ENCODE results near the gene ZNF695.
"Not testable (repeated sequence)": the region's sequence is repeated elsewhere in the genome, so short reads cannot be mapped to it uniquely, and the experiment has no call there.

The ZNF695 gene

DNA sequence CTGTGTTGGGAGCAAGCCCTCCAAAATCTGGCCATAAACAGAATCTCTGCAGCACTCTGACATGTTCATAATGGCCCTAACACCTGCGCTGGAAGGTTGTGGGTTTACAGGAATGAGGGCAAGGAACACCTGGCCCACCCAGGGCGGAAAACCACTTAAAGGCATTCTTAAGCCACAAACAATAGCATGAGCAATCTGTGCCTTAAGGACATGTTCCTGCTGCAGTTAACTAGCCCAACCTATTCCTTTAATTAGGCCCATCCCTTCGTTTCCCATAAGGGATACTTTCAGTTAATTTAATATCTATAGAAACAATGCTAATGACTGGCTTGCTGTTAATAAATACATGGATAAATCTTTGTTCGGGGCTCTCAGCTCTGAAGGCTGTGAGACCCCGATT, 16.8 kb upstream of the ZNF695 start:
- not testable (repeated sequence) for H3K9ac ChIP-seq (ENCODE audit: low read depth, low read length, poor library complexity)

DNA sequence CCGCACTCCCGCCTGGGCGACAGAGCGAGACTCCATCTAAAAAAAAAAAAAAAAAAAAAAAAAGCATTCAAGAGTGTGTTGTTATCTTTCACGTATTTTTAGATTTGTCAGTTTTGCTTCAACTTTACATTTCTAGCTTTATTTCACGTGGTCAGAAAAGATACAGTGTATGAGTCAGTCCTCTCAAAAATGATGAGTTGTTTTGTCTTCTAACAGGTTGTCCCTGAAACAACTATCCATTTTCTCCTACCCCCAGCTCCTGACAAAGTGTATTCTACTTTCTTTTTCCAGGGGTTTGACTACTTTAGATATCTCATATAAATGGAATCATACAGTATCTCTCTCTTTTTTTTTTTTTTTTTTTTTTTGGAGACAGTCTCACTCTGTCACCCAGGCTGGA, 5.5 kb upstream of the ZNF695 start:
- Histone ChIP-seq H3K9ac (ENCODE audit: low read depth, low read length, poor library complexity) (no peak overlapping the region), H3K4me3 (ENCODE audit: low read length in 2 of 2) (no peak overlapping the region), H3K18ac (ENCODE audit: low read length) (no peak overlapping the region), H2BK15ac (ENCODE audit: low read length) (no peak overlapping the region), H3K27me3 (ENCODE audit: control insufficient read depth in 3 of 3, insufficient read depth in 3 of 3, low read depth in 1 of 3, low read length in 3 of 3) (no peaks in the 10 kb centered on the region), H2AFZ (ENCODE audit: low read length) (no peak overlapping the region), H3K79me1 (ENCODE audit: low read depth, low read length) (no peaks in the 10 kb centered on the region), H2BK12ac (ENCODE audit: low read length) (no peak overlapping the region), H4K91ac (ENCODE audit: low read depth, low read length, poor library complexity) (no peak overlapping the region), H3K36me3 (replicated peaks in 1 of 2; ENCODE audit: control insufficient read depth in 2 of 2, insufficient read depth in 2 of 2, low read length in 2 of 2) (no peaks in the 10 kb centered on the region), H2AK5ac (ENCODE audit: low read depth, low read length) (no peak overlapping the region), H3K4me1 (ENCODE audit: control insufficient read depth in 2 of 2, insufficient read depth in 1 of 2, low read depth in 1 of 2, low read length in 2 of 2) (no peaks in the 10 kb centered on the region), H2BK120ac (ENCODE audit: low read depth, low read length) (no peak overlapping the region), H3K4me2 (ENCODE audit: insufficient read depth, low read length, poor library complexity, severe bottlenecking) (no peak overlapping the region), H3K23ac (ENCODE audit: low read depth, low read length, poor library complexity) (no peak overlapping the region), H3K9me3 (replicated peaks in 1 of 2; ENCODE audit: control insufficient read depth in 2 of 2, insufficient read depth in 1 of 2, low read depth in 1 of 2, low read length in 2 of 2) (peaks cover 0 to 4% of the 10 kb centered on the region in 2 donors), H3K14ac (ENCODE audit: low read length) (no peak overlapping the region), H3K4ac (ENCODE audit: low read length) (no peak overlapping the region), H2BK5ac (ENCODE audit: low read length) (no peak overlapping the region), H3K27ac (replicated peaks; ENCODE audit: low read length) (no peak overlapping the region), H4K8ac (ENCODE audit: low read depth, low read length) (no peak overlapping the region)
- no CpG with 5 or more reads among the region's 6 CpGs for WGBS, 2 donors (ENCODE audit: extremely low coverage in 2 of 2, insufficient read length in 2 of 2, insufficient replicate concordance in 1 of 2)
- DNase-seq (ENCODE audit: low spot score), result no peak

More for the DNA sequence above, 16.8 kb upstream of the ZNF695 start:
- not testable (repeated sequence) for H4K91ac ChIP-seq (ENCODE audit: low read depth, low read length, poor library complexity); H3K4me1 ChIP-seq (ENCODE audit: control insufficient read depth in 2 of 2, insufficient read depth in 1 of 2, low read depth in 1 of 2, low read length in 2 of 2); H2AK5ac ChIP-seq (ENCODE audit: low read depth, low read length); H3K9me3 ChIP-seq (replicated peaks in 1 of 2; ENCODE audit: control insufficient read depth in 2 of 2, insufficient read depth in 1 of 2, low read depth in 1 of 2, low read length in 2 of 2); H2BK5ac ChIP-seq (ENCODE audit: low read length); H3K4ac ChIP-seq (ENCODE audit: low read length); H3K18ac ChIP-seq (ENCODE audit: low read length); H3K79me1 ChIP-seq (ENCODE audit: low read depth, low read length); H3K27ac ChIP-seq (replicated peaks; ENCODE audit: low read length); H2BK120ac ChIP-seq (ENCODE audit: low read depth, low read length); H4K8ac ChIP-seq (ENCODE audit: low read depth, low read length); H3K4me2 ChIP-seq (ENCODE audit: insufficient read depth, low read length, poor library complexity, severe bottlenecking); H3K27me3 ChIP-seq (ENCODE audit: control insufficient read depth in 3 of 3, insufficient read depth in 3 of 3, low read depth in 1 of 3, low read length in 3 of 3); H3K36me3 ChIP-seq (replicated peaks in 1 of 2; ENCODE audit: control insufficient read depth in 2 of 2, insufficient read depth in 2 of 2, low read length in 2 of 2); H3K4me3 ChIP-seq (ENCODE audit: low read length in 2 of 2); H2AFZ ChIP-seq (ENCODE audit: low read length); H3K23ac ChIP-seq (ENCODE audit: low read depth, low read length, poor library complexity); DNase-seq (ENCODE audit: low spot score); H2BK15ac ChIP-seq (ENCODE audit: low read length); H2BK12ac ChIP-seq (ENCODE audit: low read length); H3K14ac ChIP-seq (ENCODE audit: low read length)
- WGBS, 2 donors (ENCODE audit: extremely low coverage in 2 of 2, insufficient read length in 2 of 2, insufficient replicate concordance in 1 of 2), result no CpG with 5 or more reads among the region's 5 CpGs

DNA sequence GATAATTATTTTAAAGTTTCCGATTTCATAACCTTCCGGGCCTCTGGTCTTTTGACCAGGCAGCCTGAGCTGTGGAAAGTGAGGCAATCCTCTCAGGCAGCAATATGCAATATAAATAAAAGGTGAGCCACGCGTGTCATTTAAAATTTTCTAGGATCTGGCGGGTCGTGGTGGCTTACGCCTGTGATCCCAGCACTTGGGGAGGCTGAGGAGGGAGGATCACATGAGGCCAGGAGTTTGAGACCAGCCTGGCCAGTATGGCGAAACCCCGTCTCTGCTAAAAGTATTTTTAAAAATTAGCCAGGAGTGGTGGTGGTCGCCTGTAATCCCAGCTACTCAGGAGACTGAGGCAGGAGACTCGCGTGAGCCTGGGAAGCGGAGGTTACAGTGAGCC, 546 bp upstream of the ZNF695 start:
- Histone ChIP-seq H4K91ac (ENCODE audit: low read depth, low read length, poor library complexity) (no peak overlapping the region), H3K9me3 (replicated peaks in 1 of 2; ENCODE audit: control insufficient read depth in 2 of 2, insufficient read depth in 1 of 2, low read depth in 1 of 2, low read length in 2 of 2) (peaks cover 4 to 39% of the 10 kb centered on the region in 2 donors), H3K9ac (ENCODE audit: low read depth, low read length, poor library complexity) (no peak overlapping the region), H3K79me1 (ENCODE audit: low read depth, low read length) (no peaks in the 10 kb centered on the region), H2BK12ac (ENCODE audit: low read length) (no peak overlapping the region), H2BK15ac (ENCODE audit: low read length) (no peak overlapping the region), H3K18ac (ENCODE audit: low read length) (no peak overlapping the region), H2AK5ac (ENCODE audit: low read depth, low read length) (no peak overlapping the region), H2BK120ac (ENCODE audit: low read depth, low read length) (no peak overlapping the region), H3K36me3 (replicated peaks in 1 of 2; ENCODE audit: control insufficient read depth in 2 of 2, insufficient read depth in 2 of 2, low read length in 2 of 2) (peaks cover 2 to 22% of the 10 kb centered on the region in 2 donors), H3K14ac (ENCODE audit: low read length) (no peak overlapping the region), H3K27ac (replicated peaks; ENCODE audit: low read length) (no peak overlapping the region), H2BK5ac (ENCODE audit: low read length) (no peak overlapping the region), H3K4me2 (ENCODE audit: insufficient read depth, low read length, poor library complexity, severe bottlenecking) (no peak overlapping the region), H3K27me3 (ENCODE audit: control insufficient read depth in 3 of 3, insufficient read depth in 3 of 3, low read depth in 1 of 3, low read length in 3 of 3) (no peaks in the 10 kb centered on the region), H3K4me3 (ENCODE audit: low read length in 2 of 2) (peak overlapping the region in 1 of 2 donors; percentile 91), H3K23ac (ENCODE audit: low read depth, low read length, poor library complexity) (no peak overlapping the region), H2AFZ (ENCODE audit: low read length) (peak overlapping the region; percentile 97), H4K8ac (ENCODE audit: low read depth, low read length) (no peak overlapping the region), H3K4me1 (ENCODE audit: control insufficient read depth in 2 of 2, insufficient read depth in 1 of 2, low read depth in 1 of 2, low read length in 2 of 2) (no peaks in the 10 kb centered on the region), H3K4ac (ENCODE audit: low read length) (no peak overlapping the region)
- no peak for DNase-seq (ENCODE audit: low spot score)
- WGBS, 2 donors (ENCODE audit: extremely low coverage in 2 of 2, insufficient read length in 2 of 2, insufficient replicate concordance in 1 of 2), result no CpG with 5 or more reads among the region's 13 CpGs

DNA sequence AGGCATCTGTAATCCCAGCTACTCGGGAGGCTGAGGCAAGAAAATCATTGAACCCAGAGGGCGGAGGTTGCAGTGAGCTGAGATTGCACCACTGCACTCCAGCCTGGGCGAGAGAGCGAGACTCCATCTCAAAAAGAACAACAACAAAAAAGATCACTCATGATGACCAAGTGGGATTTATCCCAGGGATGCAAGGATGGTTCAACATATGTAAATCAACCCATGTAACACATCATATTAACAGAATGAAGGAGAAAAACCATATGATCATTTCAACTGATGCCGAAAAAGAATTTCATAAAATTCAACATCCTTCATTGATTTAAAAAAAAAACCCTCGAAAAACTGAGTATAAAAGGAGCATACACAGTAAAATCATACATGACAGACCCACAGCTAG, 3.8 kb downstream of the ZNF695 start:
- H4K8ac ChIP-seq (ENCODE audit: low read depth, low read length); H4K91ac ChIP-seq (ENCODE audit: low read depth, low read length, poor library complexity); H3K4me3 ChIP-seq (ENCODE audit: low read length in 2 of 2); H2BK12ac ChIP-seq (ENCODE audit: low read length); H3K27ac ChIP-seq (replicated peaks; ENCODE audit: low read length); H3K18ac ChIP-seq (ENCODE audit: low read length); H3K4me1 ChIP-seq (ENCODE audit: control insufficient read depth in 2 of 2, insufficient read depth in 1 of 2, low read depth in 1 of 2, low read length in 2 of 2); H2BK15ac ChIP-seq (ENCODE audit: low read length); DNase-seq (ENCODE audit: low spot score); H2AFZ ChIP-seq (ENCODE audit: low read length); H3K27me3 ChIP-seq (ENCODE audit: control insufficient read depth in 3 of 3, insufficient read depth in 3 of 3, low read depth in 1 of 3, low read length in 3 of 3); H3K79me1 ChIP-seq (ENCODE audit: low read depth, low read length); H3K4ac ChIP-seq (ENCODE audit: low read length); H3K14ac ChIP-seq (ENCODE audit: low read length); H3K23ac ChIP-seq (ENCODE audit: low read depth, low read length, poor library complexity); H3K4me2 ChIP-seq (ENCODE audit: insufficient read depth, low read length, poor library complexity, severe bottlenecking); H2BK5ac ChIP-seq (ENCODE audit: low read length); H2AK5ac ChIP-seq (ENCODE audit: low read depth, low read length); H3K9ac ChIP-seq (ENCODE audit: low read depth, low read length, poor library complexity); H2BK120ac ChIP-seq (ENCODE audit: low read depth, low read length): not testable (repeated sequence)
- no CpG with 5 or more reads among the region's 6 CpGs for whole genome bisulfite sequencing, 2 donors (ENCODE audit: extremely low coverage in 2 of 2, insufficient read length in 2 of 2, insufficient replicate concordance in 1 of 2)
- peaks cover 7 to 44% of the 10 kb centered on the region in 2 donors for H3K36me3 ChIP-seq (replicated peaks in 1 of 2; ENCODE audit: control insufficient read depth in 2 of 2, insufficient read depth in 2 of 2, low read length in 2 of 2)
- peaks cover 14 to 76% of the 10 kb centered on the region in 2 donors for H3K9me3 ChIP-seq (replicated peaks in 1 of 2; ENCODE audit: control insufficient read depth in 2 of 2, insufficient read depth in 1 of 2, low read depth in 1 of 2, low read length in 2 of 2)
